Vagina (tissue), 2 donors: Measurements from ENCODE around the gene ENTPD2. TPM values are rescaled to one million over a fixed set of nuclear protein-coding genes. Genes with fewer than 3 reads are reported as not detected.
A peak's percentile ranks its signal among the peaks of the same experiment; 100 is the strongest.

Source experiments
- DNase-seq, 2 donors: peaks; one replicate each; pipeline ENCODE4 v3.0.0-alpha.2; 2017; ENCODE audit errors: extremely low spot score in 2 of 2
- H3K27ac ChIP-seq: fragments of 200-600 bp; sonication (generic); one replicate; pipeline ENCODE4 v1.5.1; 2019
- H3K27me3 ChIP-seq: fragments of 200-600 bp; sonication (generic); one replicate; pipeline ENCODE4 v1.5.1; 2019
- H3K36me3 ChIP-seq, 2 donors: fragments of 200-600 bp; sonication (generic); one replicate each; pipeline ENCODE4 v1.5.1; 2017 to 2019
- H3K4me1 ChIP-seq: fragments of 200-600 bp; sonication (generic); one replicate; pipeline ENCODE4 v1.5.1; 2019
- H3K4me3 ChIP-seq, 2 donors: fragments of 200-600 bp; sonication (generic); 1 replicate in 1 of 2; 2 replicates in 1 of 2; pipeline ENCODE4 v1.5.1; 2016 to 2019
- H3K9me3 ChIP-seq: fragments of 200-600 bp; sonication (generic); one replicate; pipeline ENCODE4 v1.5.1; 2019
- POLR2A ChIP-seq, 2 donors: fragments of 450-650 bp; IDR thresholded peaks; one replicate each; pipeline ENCODE4 v1.6.1; 2017; ENCODE audit warnings: antibody characterized with exemption in 2 of 2, mild to moderate bottlenecking in 2 of 2, moderate library complexity in 2 of 2
- POLR2AphosphoS5 ChIP-seq, 2 donors: sonication (generic); formaldehyde crosslinking; IDR thresholded peaks; one replicate each; pipeline ENCODE4 v1.9.0; 2017; ENCODE audit warnings: antibody characterized with exemption in 2 of 2, mild to moderate bottlenecking in 2 of 2, low read depth in 1 of 2; ENCODE audit not compliant: insufficient read depth in 1 of 2
- intact Hi-C: fragments of 100-400 bp; cut with DNase I; formaldehyde crosslinking; loops from one replicate; pipeline ENCODE4 v1.15.1; 2023
- total RNA-seq: library from RNA; depleted of rRNA; stranded (reverse); fragments of >200 nt; gene quantifications from one replicate; pipeline ENCODE4 v1.2.3, GENCODE V29; 2016
- TF ChIP-seq, protein P1 (sequence below), 3 experiments: fragments of 450-650 bp in 2 of 3; fragments of 200-600 bp in 1 of 3; sonication (generic) in 1 of 3; IDR thresholded peaks; one replicate each; pipeline ENCODE4 v1.5.1; 2017 to 2019; ENCODE audit warnings: antibody characterized with exemption in 3 of 3, mild to moderate bottlenecking in 2 of 3, moderate library complexity in 2 of 3

ENTPD2 gene
- total RNA-seq, 1 donor from 2014 or later = 4.9 TPM

DNA sequence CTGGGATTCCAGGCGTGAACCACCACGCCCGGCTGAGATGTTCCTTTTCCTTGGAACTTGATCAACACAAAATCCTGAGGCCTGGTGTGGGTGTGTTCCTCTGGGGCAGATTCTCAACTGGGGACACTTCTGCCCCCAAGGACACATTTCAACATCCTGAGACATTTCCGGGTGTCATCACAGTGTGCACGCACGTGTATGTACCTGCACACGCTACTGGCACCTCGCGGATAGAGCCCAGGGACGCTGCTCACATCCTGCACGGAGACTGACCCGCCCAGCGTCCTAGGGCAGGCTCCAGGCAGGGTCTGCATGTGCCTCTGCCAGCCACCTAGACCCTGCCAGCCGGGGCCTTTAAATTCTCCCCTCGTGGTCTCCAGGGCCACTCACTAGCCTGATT lies 8.5 kb upstream of the ENTPD2 start:
- intact Hi-C loops = no loop called here
- Histone ChIP-seq H3K36me3 (no peaks in the 10 kb centered on the region), H3K9me3 (no peaks in the 10 kb centered on the region), H3K4me3 (no peak overlapping the region), H3K4me1 (peaks cover 8% of the 10 kb centered on the region), H3K27me3 (no peaks in the 10 kb centered on the region), H3K27ac (no peak overlapping the region)
- TF ChIP-seq POLR2AphosphoS5 (IDR thresholded peaks at IDR 0.05; ENCODE audit: insufficient read depth in 1 of 2, low read depth in 1 of 2) = no peak
- no peak for TF ChIP-seq POLR2A (IDR thresholded peaks at IDR 0.05)
- TF ChIP-seq, protein P1, sequence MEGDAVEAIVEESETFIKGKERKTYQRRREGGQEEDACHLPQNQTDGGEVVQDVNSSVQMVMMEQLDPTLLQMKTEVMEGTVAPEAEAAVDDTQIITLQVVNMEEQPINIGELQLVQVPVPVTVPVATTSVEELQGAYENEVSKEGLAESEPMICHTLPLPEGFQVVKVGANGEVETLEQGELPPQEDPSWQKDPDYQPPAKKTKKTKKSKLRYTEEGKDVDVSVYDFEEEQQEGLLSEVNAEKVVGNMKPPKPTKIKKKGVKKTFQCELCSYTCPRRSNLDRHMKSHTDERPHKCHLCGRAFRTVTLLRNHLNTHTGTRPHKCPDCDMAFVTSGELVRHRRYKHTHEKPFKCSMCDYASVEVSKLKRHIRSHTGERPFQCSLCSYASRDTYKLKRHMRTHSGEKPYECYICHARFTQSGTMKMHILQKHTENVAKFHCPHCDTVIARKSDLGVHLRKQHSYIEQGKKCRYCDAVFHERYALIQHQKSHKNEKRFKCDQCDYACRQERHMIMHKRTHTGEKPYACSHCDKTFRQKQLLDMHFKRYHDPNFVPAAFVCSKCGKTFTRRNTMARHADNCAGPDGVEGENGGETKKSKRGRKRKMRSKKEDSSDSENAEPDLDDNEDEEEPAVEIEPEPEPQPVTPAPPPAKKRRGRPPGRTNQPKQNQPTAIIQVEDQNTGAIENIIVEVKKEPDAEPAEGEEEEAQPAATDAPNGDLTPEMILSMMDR (IDR thresholded peaks at IDR 0.05) = no peak
- no peak for DNase-seq

GRCh38 chr9:137058521-137059234 lies 4.8 kb upstream of the ENTPD2 start:
- Histone ChIP-seq H3K36me3 (no peaks in the 10 kb centered on the region), H3K4me3 (no peak overlapping the region), H3K9me3 (no peaks in the 10 kb centered on the region), H3K27me3 (no peaks in the 10 kb centered on the region), H3K27ac (no peak overlapping the region), H3K4me1 (peaks cover 28% of the 10 kb centered on the region)
- intact Hi-C loops = no loop called here
- no peak for TF ChIP-seq POLR2AphosphoS5 (IDR thresholded peaks at IDR 0.05; ENCODE audit: insufficient read depth in 1 of 2, low read depth in 1 of 2)
- DNase-seq = no peak

DNA sequence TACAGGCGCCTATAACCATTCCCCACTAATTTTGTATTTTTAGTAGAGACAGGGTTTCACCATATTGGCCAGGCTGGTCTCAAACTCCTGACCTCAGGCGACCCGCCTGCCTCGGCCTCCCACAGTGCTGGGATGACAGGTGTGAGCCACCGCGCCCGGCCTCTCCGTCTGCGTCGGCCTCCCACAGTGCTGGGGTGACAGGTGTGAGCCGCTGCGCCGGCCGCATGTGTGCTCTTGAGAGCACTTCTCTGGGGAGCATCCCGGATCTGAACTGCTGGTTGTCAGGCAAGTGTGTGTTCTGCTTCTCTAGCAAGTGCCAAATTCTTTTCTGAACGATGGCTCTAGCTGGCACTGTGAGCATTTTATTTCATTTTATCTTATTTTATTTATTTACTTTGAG lies 3.7 kb upstream of the ENTPD2 start:
- intact Hi-C loops = no loop called here
- Histone ChIP-seq H3K27me3 (no peaks in the 10 kb centered on the region), H3K4me3 (no peak overlapping the region), H3K9me3 (no peaks in the 10 kb centered on the region), H3K27ac (no peak overlapping the region), H3K36me3 (no peaks in the 10 kb centered on the region), H3K4me1 (peaks cover 36% of the 10 kb centered on the region)
- TF ChIP-seq POLR2AphosphoS5 (IDR thresholded peaks at IDR 0.05; ENCODE audit: insufficient read depth in 1 of 2, low read depth in 1 of 2) = no peak
- TF ChIP-seq, protein P1 (IDR thresholded peaks at IDR 0.05) = no peak
- TF ChIP-seq POLR2A (IDR thresholded peaks at IDR 0.05) = no peak
- DNase-seq = no peak

DNA sequence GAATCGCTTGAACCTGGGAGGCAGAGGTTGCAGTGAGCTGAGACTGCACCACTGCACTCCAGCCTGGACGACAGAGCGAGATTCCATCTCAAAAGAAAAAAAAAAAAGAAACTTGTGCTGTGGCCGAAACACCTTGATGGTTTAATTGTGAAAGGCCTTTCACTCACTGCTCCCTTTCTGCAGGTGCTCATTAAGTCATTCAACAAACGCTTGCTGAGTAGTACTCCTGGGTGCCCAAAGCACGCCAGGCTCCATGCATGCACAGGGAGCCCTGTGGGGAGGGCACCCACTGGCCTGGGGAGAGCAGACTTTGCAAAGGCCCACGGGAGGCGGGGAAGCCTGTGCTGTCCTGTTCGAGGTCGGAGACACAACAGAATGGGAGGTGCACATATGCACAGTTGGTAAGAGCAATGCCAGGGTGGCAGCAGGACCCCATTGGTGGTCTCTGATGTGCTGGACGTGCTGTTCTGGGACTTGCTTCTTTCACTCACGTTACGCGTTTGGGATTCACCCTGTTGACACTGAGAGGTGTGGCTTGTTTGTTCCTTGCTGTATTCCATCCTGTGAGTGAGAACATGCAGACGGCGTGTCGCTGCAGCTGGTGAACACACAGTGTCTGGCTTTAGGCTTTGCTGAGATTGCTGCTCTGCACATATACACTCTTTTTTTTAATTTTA lies 3.0 kb upstream of the ENTPD2 start:
- intact Hi-C loops = no loop called here
- Histone ChIP-seq H3K27ac (no peak overlapping the region), H3K9me3 (no peaks in the 10 kb centered on the region), H3K27me3 (no peaks in the 10 kb centered on the region), H3K36me3 (no peaks in the 10 kb centered on the region), H3K4me1 (peaks cover 36% of the 10 kb centered on the region), H3K4me3 (no peak overlapping the region)
- TF ChIP-seq, protein P1 (IDR thresholded peaks at IDR 0.05) = no peak
- TF ChIP-seq POLR2A (IDR thresholded peaks at IDR 0.05) = no peak
- TF ChIP-seq POLR2AphosphoS5 (IDR thresholded peaks at IDR 0.05; ENCODE audit: insufficient read depth in 1 of 2, low read depth in 1 of 2) = no peak
- DNase-seq = no peak

GRCh38 chr9:137055385-137056364 lies 1.8 kb upstream of the ENTPD2 start:
- H3K9me3 ChIP-seq = no peaks in the 10 kb centered on the region
- peak overlapping the region in 1 of 2 donors; percentile 22 for H3K4me3 ChIP-seq
- peak overlapping the region; percentile 59 for H3K27ac ChIP-seq
- TF ChIP-seq, protein P1 (IDR thresholded peaks at IDR 0.05) = no peak
- TF ChIP-seq POLR2AphosphoS5 (IDR thresholded peaks at IDR 0.05; ENCODE audit: insufficient read depth in 1 of 2, low read depth in 1 of 2) (peak; percentile 13 to 48), POLR2A (IDR thresholded peaks at IDR 0.05) (no peak)
- no peak for DNase-seq
- H3K27me3 ChIP-seq = no peaks in the 10 kb centered on the region
- intact Hi-C loops = no loop called here
- no peaks in the 10 kb centered on the region for H3K36me3 ChIP-seq
- H3K4me1 ChIP-seq = peaks cover 36% of the 10 kb centered on the region
